IMR-90 (cell line): ENCODE results near the gene SLC50A1. TPM values are rescaled to one million over a fixed set of nuclear protein-coding genes. Genes with fewer than 3 reads are reported as not detected.

Experiments
- BHLHE40 ChIP-seq: fragments of 150-350 bp; IDR thresholded peaks from 2 replicates; pipeline ENCODE4 v1.6.1; 2016; ENCODE audit warnings: mild to moderate bottlenecking, low read depth, low read length
- MAFK ChIP-seq: IDR thresholded peaks from 2 replicates; pipeline ENCODE4 v1.6.1; 2012; ENCODE audit warnings: low read depth, low read length, improper control_type of control experiment
- MXI1 ChIP-seq: IDR thresholded peaks from 2 replicates; pipeline ENCODE4 v1.6.1; 2012; ENCODE audit warnings: low read depth, mild to moderate bottlenecking, low read length, moderate library complexity, borderline replicate concordance
- polyA plus RNA-seq, 3 experiments: library from polyadenylated mRNA; depleted of rRNA; stranded (reverse); fragments of >200 nt; gene quantifications; 2 replicates each; pipeline ENCODE4 v1.2.3, GENCODE V29; 2012; ENCODE audit warnings: low replicate concordance in 1 of 3
- total RNA-seq: library from RNA; depleted of rRNA; stranded (reverse); fragments of >200 nt; gene quantifications from 2 replicates; pipeline ENCODE4 v1.2.3, GENCODE V29; 2012

SLC50A1 gene
- total and polyA plus RNA-seq, 2 of the 4 experiments (the other 2 are of a cell fraction): 20.6 to 20.8 TPM

DNA sequence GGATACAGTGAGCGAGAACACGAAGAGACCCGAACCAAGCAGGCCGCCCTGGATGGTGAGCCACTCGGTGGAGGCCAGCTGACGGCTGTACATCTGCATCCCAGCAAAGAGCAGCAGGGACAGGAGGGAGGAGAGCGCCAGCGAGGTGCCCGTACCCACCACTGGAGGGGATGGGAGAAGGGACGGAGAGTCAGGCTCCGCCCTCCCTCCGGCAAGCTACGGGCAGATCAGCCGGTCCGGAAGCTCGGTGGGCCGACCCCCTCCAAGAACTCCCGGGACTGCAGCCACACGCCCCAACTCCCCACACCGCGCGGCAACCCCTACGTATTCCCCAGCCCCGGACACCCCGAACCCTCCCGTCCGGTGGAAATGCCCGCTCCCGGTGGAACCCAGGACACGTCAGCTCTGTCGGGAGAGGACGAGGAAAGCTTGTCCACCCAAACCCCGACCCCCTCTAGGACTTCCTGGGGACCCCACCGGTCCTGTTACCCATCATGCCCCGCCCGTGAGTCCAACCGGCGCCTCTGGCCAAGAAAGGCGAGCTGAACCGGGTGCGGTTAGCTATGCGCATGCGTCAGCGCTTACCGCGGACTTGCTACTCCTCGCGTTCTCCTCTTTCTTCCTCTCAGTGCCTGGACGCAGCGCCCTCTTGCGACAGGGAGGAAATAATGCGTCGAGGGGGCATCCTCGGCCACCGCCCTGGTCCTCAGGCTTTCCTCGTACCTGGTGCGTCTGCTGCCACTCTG lies 37.3 kb downstream of the SLC50A1 start, which contains the start of gene KRTCAP2 (continued):
- TF ChIP-seq MXI1: no peak
- no peak for TF ChIP-seq MAFK
- TF ChIP-seq BHLHE40: no peak
